Measurements from ENCODE around the gene TFB1M. TPM values are rescaled to one million over a fixed set of nuclear protein-coding genes. Genes with fewer than 3 reads are reported as not detected.
"Not testable (repeated sequence)": the region's sequence is repeated elsewhere in the genome, so short reads cannot be mapped to it uniquely, and the experiment has no call there.

Gene TFB1M
- polyA plus RNA-seq, 1 experiment: 20.4 TPM

- ChIA-PET CTCF (interaction anchor here (0.7 kb wide), 1 partner anchor 44 kb away, joined by 4 read pairs; no protein-coding TSS in a partner anchor), POLR2A (no interaction called here)
- no peak for DNase-seq (ENCODE audit: low read depth, low spot score)
- Histone ChIP-seq H3K4me3 (ENCODE audit: low read depth, low read length) (no peak overlapping the region), H3K27ac (ENCODE audit: low read depth, low read length) (no peak overlapping the region), H3K9me3 (ENCODE audit: control insufficient read depth, insufficient read depth, low read length) (no peaks in the 10 kb centered on the region), H3K27me3 (ENCODE audit: control insufficient read depth, insufficient read depth, low read length) (no peaks in the 10 kb centered on the region)
- TF ChIP-seq, protein P1, sequence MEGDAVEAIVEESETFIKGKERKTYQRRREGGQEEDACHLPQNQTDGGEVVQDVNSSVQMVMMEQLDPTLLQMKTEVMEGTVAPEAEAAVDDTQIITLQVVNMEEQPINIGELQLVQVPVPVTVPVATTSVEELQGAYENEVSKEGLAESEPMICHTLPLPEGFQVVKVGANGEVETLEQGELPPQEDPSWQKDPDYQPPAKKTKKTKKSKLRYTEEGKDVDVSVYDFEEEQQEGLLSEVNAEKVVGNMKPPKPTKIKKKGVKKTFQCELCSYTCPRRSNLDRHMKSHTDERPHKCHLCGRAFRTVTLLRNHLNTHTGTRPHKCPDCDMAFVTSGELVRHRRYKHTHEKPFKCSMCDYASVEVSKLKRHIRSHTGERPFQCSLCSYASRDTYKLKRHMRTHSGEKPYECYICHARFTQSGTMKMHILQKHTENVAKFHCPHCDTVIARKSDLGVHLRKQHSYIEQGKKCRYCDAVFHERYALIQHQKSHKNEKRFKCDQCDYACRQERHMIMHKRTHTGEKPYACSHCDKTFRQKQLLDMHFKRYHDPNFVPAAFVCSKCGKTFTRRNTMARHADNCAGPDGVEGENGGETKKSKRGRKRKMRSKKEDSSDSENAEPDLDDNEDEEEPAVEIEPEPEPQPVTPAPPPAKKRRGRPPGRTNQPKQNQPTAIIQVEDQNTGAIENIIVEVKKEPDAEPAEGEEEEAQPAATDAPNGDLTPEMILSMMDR (IDR thresholded peaks at IDR 0.05; ENCODE audit: low read depth, low read length): no peak
Measured at GRCh38 chr6:155221086-155221485, 93.2 kb downstream of the TFB1M start.

GRCh38 chr6:155219858-155220301 lies 94.4 kb downstream of the TFB1M start:
- ChIA-PET POLR2A (no interaction called here), CTCF (no interaction called here)
- Histone ChIP-seq H3K27ac (ENCODE audit: low read depth, low read length) (no peak overlapping the region), H3K4me3 (ENCODE audit: low read depth, low read length) (no peak overlapping the region), H3K9me3 (ENCODE audit: control insufficient read depth, insufficient read depth, low read length) (no peaks in the 10 kb centered on the region), H3K27me3 (ENCODE audit: control insufficient read depth, insufficient read depth, low read length) (no peaks in the 10 kb centered on the region)
- TF ChIP-seq, protein P1 (IDR thresholded peaks at IDR 0.05; ENCODE audit: low read depth, low read length): no peak
- DNase-seq (ENCODE audit: low read depth, low spot score): no peak

- Histone ChIP-seq H3K27ac (ENCODE audit: low read depth, low read length) (no peak overlapping the region), H3K4me3 (ENCODE audit: low read depth, low read length) (no peak overlapping the region), H3K9me3 (ENCODE audit: control insufficient read depth, insufficient read depth, low read length) (no peaks in the 10 kb centered on the region), H3K27me3 (ENCODE audit: control insufficient read depth, insufficient read depth, low read length) (no peaks in the 10 kb centered on the region)
- no peak for DNase-seq (ENCODE audit: low read depth, low spot score)
- CTCF ChIA-PET: no interaction called here
- POLR2A ChIA-PET: no interaction called here
- TF ChIP-seq, protein P1 (IDR thresholded peaks at IDR 0.05; ENCODE audit: low read depth, low read length): no peak
Measured at GRCh38 chr6:155219299-155219698, 95.0 kb downstream of the TFB1M start.

GRCh38 chr6:155218711-155219110 lies 95.6 kb downstream of the TFB1M start:
- CTCF ChIA-PET; H3K4me3 ChIP-seq (ENCODE audit: low read depth, low read length); POLR2A ChIA-PET; H3K27ac ChIP-seq (ENCODE audit: low read depth, low read length); H3K9me3 ChIP-seq (ENCODE audit: control insufficient read depth, insufficient read depth, low read length); H3K27me3 ChIP-seq (ENCODE audit: control insufficient read depth, insufficient read depth, low read length); DNase-seq (ENCODE audit: low read depth, low spot score): not testable (repeated sequence)

- no peak overlapping the region for H3K4me3 ChIP-seq (ENCODE audit: low read depth, low read length)
- TF ChIP-seq, protein P1 (IDR thresholded peaks at IDR 0.05; ENCODE audit: low read depth, low read length): no peak
- no peaks in the 10 kb centered on the region for H3K9me3 ChIP-seq (ENCODE audit: control insufficient read depth, insufficient read depth, low read length)
- H3K27me3 ChIP-seq (ENCODE audit: control insufficient read depth, insufficient read depth, low read length): no peaks in the 10 kb centered on the region
- ChIA-PET CTCF (interaction anchor here (1.3 kb wide), 1 partner anchor 348 kb away, joined by 3 read pairs; no protein-coding TSS in a partner anchor), POLR2A (no interaction called here)
- H3K27ac ChIP-seq (ENCODE audit: low read depth, low read length): no peak overlapping the region
- DNase-seq (ENCODE audit: low read depth, low spot score): no peak
Measured at GRCh38 chr6:155216312-155217046, 97.8 kb downstream of the TFB1M start.
